ENCODE data around the gene PCGF3.
A peak's percentile ranks its signal among the peaks of the same experiment; 100 is the strongest.

Gene PCGF3

GRCh38 chr4:721261-722168, 15.9 kb downstream of the PCGF3 start:
- H3K27ac ChIP-seq = 0 out of 2 replicates have a peak overlapping the region, but pooled peaks have one; percentile 12
- TF ChIP-seq ZFX (IDR thresholded peaks at IDR 0.05) (no peak), CTCF (conservative IDR thresholded peaks at IDR 0.05) (no peak)

DNA sequence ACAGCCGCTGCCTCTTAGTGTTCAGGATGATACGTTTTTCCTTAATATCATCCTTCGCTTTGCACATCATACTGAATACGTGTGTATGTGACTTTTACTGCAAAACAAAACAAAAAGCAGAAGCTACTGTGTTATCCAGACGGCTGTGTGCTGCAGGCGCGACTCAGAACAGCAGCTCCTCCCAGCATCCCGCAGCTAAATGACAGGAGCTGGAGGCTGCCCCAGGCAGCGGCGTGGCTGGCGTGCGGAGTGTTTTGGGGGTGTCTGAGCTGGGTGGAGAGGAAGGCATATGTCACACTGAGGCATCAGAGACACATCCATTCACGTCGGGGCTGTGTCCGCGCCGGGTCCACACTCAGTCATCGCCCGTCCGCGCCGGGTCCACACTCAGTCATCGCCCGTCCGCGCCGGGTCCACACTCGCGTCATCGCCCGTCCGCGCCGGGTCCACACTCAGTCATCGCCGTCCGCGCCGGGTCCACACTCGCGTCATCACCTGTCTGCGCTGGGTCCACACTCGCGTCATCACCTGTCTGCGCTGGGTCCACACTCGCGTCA, 16.6 kb downstream of the PCGF3 start:
- H3K27ac ChIP-seq = no peak overlapping the region
- TF ChIP-seq CTCF (conservative IDR thresholded peaks at IDR 0.05) = no peak

DNA sequence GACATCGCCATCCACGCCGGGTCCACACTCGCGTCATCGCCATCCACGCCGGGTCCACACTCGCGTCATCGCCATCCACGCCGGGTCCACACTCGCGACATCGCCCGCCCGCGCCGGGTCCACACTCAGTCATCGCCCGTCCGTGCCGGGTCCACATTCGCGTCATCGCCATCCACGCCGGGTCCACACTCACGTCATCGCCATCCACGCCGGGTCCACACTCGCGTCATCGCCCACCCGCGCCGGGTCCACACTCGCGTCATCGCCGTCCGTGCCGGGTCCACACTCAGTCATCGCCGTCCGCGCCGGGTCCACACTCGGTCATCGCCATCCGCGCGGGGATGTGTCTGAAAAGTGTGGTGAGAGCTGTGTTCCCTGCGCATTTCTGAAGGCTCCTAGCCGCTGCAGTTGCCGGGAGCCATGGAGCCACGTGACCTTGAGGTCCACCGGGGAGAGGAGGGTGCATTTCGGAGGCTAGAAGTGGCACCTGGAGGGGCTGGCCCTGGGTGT, 17.3 kb downstream of the PCGF3 start:
- TF ChIP-seq CTCF (conservative IDR thresholded peaks at IDR 0.05) (no peak), ZFX (IDR thresholded peaks at IDR 0.05) (no peak)
- no peak overlapping the region for H3K27ac ChIP-seq

GRCh38 chr4:723751-724530, 18.3 kb downstream of the PCGF3 start:
- no peak overlapping the region for H3K27ac ChIP-seq
- no peak for TF ChIP-seq ZFX (IDR thresholded peaks at IDR 0.05)
- no peak for TF ChIP-seq CTCF (conservative IDR thresholded peaks at IDR 0.05)

DNA sequence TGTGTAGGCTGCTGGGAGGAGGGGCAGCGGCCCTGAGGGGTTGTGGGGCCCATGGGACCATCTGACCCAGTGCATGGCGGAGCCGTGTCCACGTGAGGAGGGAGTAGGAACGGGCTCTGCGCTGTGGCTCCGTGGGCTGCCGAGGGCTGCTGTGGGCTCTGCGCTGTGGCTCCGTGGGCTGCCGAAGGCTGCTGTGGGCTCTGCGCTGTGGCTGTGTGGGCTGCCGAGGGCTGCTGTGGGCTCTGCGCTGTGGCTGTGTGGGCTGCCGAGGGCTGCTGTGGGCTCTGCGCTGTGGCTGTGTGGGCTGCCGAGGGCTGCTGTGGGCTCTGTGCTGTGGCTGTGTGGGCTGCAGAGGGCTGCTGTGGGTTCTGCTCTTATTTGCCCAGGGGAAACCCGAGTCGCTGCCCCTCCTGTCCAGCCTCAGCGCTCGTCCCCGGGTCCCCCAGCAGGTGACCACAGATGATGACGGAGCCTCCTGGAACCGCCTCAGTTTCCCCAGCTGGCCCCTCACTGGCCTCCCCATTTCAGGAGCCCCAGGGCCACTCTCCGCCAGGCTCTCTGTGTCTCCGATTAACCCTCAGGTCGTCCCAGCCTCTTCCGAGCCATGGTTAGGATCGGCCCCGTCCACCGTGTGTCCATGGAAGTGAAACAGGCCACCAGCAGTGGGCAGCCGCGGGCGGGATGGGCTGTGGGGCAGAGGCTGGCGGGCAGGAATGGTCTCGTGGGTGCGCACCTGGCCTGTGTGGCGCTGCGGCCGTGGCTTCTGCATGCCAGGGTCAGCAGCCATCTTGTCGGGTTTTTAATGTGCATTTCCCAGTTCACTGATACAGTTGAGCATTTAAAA, 20.0 kb downstream of the PCGF3 start:
- H3K27ac ChIP-seq = no peak overlapping the region
- TF ChIP-seq CTCF (conservative IDR thresholded peaks at IDR 0.05) (no peak), ZFX (IDR thresholded peaks at IDR 0.05) (no peak)

- TF ChIP-seq ZFX (IDR thresholded peaks at IDR 0.05) (no peak), CTCF (conservative IDR thresholded peaks at IDR 0.05) (no peak)
- H3K27ac ChIP-seq = no peak overlapping the region
Observed at GRCh38 chr4:726235-726787, 20.7 kb downstream of the PCGF3 start.
